NCI-H2081 (cell line): ENCODE measurements around the gene MEN1.
A peak's percentile ranks its signal among the peaks of the same experiment; 100 is the strongest.
"Not testable (repeated sequence)": the region's sequence is repeated elsewhere in the genome, so short reads cannot be mapped to it uniquely, and the experiment has no call there.

Source experiments
- DNase-seq, 2 experiments: peaks; one replicate each; lab custom pipeline; 2025; lab: John Stamatoyannopoulos, UW

The MEN1 gene

GRCh38 chr11:64845776-64846129, 35.4 kb upstream of the MEN1 start:
- not testable (repeated sequence) for DNase-seq

GRCh38 chr11:64845129-64845775, 34.9 kb upstream of the MEN1 start:
- DNase-seq = no peak

DNA sequence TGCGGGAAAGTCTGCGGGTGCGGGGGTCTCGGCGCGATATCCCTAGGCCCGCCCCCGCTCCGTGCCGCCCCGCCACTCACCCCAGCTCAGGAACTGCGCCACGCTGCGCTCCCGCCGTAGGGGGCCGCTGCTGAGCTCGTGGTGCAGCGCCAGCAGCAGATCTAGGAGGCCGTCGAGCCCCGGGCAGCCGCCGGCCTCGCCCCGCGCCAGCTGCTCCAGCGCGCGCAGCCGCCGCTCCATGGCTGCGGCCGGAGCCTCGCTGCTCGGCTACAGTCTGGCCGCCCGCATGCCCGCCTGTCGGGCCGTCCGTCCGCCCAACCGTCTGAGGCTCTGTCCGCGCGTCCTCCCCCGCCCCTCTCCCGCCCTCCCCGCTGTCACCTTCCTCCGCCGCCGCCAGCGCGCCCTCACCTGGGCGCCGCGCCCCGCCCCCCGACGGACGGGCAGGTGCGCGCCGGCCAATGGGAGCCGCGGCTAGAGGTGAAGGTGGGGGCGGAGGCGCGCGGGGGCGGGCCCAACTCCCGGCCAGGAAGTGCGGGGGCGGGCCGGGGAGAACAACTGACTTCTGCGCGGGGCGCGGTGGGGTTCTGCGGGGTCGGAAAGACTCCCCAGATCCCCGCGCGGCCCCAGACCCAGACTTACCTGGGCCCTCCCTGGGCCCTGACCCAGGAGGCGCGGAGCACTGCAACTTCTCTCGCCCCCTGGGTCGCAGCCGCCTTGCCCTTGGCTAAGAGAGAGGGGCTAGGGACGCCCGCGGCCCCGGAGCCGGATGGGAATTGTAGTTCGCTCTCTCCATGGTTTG, 34.2 kb upstream of the MEN1 start, which contains the start of gene CDC42BPG:
CDC42BPG (minus strand) TSS at position 324 of the 799 bp plus-strand sequence; CDS start at position 240, 84 bp downstream.
- DNase-seq = peak; percentile 87 to 88

DNA sequence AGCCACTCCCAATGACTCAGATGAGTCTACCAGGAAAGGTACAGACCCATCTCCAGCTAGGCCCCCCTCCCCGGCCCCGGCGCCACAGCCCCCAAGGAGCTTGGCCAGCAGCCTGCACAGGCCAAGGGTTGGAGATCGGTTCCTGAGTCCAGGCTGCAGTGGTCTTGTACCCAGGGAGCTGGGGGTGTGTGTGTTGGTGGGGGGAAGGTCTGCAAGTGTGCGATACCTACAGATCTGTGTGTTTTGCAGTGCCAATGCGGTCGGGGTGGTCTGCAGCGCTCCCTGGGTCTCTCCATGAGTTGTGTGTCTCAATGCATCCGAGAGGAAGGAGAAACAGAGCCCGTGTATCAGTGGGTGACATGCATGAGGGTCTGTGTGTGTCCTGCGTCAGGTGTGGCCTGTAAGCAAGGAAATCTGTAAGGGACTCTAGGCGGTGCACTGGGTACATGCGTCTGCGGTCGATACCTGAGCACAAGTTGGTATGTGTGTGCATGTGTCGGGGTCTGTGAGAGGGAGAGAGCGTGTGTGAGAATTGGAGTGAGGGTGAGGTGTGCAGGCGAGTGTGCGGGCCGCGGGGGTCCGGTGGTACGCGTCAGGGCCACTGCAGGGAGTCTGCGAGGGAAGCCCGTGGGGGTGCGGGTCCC, 33.5 kb upstream of the MEN1 start:
- no peak for DNase-seq

GRCh38 chr11:64842851-64843685, 32.7 kb upstream of the MEN1 start:
- peak in 1 of 2 experiments; percentile 22 for DNase-seq

GRCh38 chr11:64842366-64842759, 32.0 kb upstream of the MEN1 start:
- no peak for DNase-seq

DNA sequence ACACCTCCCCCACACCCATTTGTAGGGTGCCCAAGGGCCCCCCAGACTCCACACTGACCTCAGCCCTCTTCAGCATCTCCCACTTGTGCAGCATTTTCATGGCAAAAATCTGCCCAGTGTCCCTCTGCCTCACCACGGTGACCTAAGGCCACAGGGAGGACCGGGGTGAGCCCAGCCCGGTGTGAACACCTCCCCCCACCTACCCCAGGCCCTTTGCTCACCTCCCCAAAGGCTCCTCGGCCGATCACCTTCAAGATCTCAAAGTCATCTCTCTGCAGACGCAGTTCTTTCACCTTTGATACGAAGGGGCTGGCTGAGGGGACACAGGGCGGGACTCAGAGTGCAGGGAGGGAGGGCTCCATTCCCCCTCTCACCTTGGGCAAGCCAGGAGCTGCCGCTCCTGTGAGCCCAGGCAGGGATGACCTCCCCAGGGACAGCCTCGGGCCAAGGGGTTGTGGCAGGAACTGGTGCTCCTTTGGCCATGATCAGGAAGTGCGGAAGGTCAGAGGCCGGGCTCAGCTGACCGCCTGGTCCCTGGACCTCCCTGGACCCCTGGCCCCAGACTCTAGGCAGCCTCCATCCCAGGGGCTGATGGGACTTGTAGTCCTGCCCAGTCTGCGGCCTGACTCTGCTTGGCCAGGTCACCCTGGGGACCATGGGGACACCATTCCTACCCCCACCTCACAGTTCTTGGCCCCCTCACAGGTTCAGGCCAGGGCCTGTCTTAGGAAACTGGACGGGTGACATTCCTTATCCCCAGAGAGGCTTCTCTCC, 31.4 kb upstream of the MEN1 start:
- no peak for DNase-seq

DNA sequence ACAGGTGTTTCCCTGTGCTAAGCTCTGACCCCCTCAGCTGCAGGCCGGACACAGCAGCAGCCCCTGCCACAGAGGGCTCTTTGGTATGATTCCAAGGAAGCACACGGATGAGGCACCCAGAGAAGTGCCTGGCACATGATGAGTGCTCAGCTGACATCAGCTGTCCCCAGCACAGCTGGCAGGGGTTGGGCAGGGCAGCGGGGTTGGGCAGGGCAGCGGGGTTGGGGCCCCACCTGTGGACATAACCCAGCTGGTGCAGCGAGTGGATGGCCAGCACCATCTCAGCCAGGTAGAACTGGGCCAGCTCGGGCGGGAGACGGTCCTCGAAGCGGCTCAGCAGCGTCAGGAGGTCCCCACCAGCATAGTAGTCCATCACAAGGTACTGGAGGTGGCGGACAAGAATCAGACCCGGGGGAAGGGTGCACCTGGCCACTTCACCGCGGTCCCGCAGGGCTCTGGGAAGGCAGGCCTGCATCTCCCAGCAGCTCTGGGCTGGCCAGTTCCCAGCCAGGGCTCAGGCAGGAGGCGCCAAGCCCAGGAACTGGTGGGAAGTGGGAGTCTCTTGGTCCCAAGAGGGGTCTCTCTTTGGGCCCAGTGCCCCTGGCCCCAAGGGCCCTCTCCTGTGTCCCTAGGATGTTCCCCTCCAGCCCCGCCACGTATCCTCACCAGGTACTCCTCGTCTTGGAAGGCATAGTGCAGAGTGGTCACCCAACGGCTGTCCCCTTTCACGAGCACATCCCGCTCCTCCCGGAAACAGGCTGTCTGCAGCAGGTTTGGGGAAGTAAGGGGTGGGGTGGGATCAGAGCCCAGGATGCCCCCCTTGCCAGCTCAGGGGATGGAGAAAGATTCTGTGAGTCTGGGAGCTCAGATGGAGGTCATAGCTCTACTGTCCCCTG, 29.8 kb upstream of the MEN1 start:
- no peak for DNase-seq

- no peak for DNase-seq
Observed at GRCh38 chr11:64839335-64839734, 29.0 kb upstream of the MEN1 start.

DNA sequence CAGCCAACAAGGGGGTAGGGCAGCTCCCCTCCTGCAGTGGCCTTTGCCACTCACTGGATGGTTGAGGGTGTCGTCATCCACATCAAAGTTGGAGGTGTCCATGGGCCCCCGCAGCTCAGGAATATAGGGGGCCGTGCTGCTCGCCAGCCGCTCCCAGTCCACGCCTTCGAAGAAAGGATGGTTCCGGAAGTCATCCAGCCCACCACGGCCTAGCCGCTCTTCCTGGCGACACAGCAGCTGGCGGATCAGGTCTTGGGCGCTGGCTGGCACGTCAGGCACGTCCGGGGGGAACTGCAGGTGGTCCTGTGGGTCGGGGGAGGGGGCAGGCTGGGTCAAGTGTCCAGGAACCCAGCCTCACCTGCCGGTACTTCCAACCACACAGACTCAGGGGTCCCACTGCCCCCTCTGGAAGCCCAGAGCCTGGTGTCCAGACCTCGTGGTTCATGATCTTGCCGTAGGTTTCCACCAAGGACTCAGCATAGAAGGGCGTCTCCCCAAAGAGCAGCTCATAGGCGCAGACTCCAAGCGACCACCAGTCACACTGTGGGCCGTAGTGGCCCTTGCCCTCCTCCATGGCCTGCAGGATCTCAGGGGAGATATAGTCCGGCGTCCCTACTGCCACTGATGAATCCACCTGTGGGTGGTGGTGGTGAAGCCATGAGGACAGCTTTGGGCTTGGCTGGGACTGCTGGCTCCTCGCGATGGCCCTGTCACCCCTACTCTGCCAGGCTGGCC, 28.4 kb upstream of the MEN1 start:
- DNase-seq = no peak

- DNase-seq = no peak
Observed at GRCh38 chr11:64837887-64838351, 27.6 kb upstream of the MEN1 start.

GRCh38 chr11:64836448-64837072, 26.2 kb upstream of the MEN1 start:
- DNase-seq = no peak

GRCh38 chr11:64835616-64836447, 25.5 kb upstream of the MEN1 start:
- no peak for DNase-seq

- no peak for DNase-seq
Observed at GRCh38 chr11:64834723-64835615, 24.6 kb upstream of the MEN1 start.

DNA sequence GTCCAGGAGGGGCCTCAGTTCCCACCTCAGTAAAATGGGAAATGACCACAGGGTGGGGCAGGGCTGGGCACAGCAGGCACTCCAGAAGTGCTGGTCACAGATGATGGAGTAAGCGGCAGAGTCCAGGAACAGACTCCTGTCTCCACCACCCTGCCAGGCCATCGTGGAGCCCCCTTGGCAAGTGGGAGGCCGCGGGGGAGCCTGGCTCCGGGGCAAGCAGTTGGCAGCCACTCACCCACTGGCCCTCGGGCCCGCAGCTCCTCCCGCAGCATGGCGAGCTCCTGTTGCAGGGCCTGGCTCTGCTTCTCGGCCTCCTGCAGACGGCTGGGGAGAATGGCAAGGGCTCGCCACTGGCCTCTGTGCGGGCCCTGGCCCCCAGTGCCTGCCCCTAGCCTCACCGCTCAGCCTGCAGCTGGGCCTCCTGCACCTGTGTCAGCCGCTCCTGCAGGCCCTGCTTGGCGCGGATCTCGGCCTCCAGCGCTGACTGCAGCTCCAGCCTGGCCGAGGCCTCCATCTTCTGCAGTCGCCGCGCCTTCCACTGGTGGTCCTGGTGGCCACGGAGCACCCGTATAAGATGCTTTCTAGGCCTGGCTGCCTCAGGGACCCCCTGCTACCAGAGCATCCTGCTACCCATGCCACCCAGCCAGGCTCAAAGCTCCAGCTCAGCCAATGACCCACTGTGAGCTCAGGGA, 23.8 kb upstream of the MEN1 start:
- no peak for DNase-seq

DNA sequence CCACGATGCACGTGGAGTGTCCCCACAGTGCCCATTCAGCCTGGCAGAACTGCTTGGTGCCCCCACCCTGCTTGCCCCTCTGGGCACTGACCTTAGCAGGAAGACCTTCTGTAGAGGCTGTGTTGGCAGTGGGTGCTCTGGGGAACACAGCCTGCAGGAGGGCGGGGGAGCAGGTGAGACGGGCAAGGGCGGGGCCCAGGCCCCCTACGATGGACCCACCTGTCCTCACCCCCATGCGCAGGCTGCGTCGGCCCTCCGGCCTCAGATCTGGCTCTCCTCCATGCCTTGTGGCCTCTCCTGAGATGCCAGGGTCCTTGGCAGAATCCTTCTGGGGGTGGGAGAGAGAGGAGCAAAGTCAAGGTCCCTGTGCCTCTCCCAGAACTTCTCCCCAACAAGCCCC, 23.2 kb upstream of the MEN1 start:
- DNase-seq = no peak

- DNase-seq = no peak
Observed at GRCh38 chr11:64833198-64833502, 22.8 kb upstream of the MEN1 start.
